ENCODE results near the gene SMNDC1. TPM values are rescaled to one million over a fixed set of nuclear protein-coding genes. Genes with fewer than 3 reads are reported as not detected.
"Not testable (repeated sequence)": the region's sequence is repeated elsewhere in the genome, so short reads cannot be mapped to it uniquely, and the experiment has no call there.

SMNDC1 gene
- polyA plus RNA-seq, 4 donors, result 48.1 to 57.5 (median 56.0) TPM

- no peak for DNase-seq (ENCODE audit: low read depth in 4 of 4, low spot score in 3 of 4)
These were observed 45.4 kb downstream of the SMNDC1 start for GRCh38 chr10:110259317-110259716.

GRCh38 chr10:110258542-110258941 is 46.2 kb downstream of the SMNDC1 start:
- DNase-seq (ENCODE audit: low read depth in 4 of 4, low spot score in 3 of 4), result no peak

GRCh38 chr10:110254467-110254866 is 50.3 kb downstream of the SMNDC1 start:
- no peak for DNase-seq (ENCODE audit: low read depth in 4 of 4, low spot score in 3 of 4)

GRCh38 chr10:110252151-110252550 is 52.6 kb downstream of the SMNDC1 start:
- DNase-seq (ENCODE audit: low read depth in 4 of 4, low spot score in 3 of 4), result no peak

GRCh38 chr10:110251392-110251791 is 53.3 kb downstream of the SMNDC1 start:
- not testable (repeated sequence) for DNase-seq (ENCODE audit: low read depth in 4 of 4, low spot score in 3 of 4)

- not testable (repeated sequence) for DNase-seq (ENCODE audit: low read depth in 4 of 4, low spot score in 3 of 4)
These were observed 55.2 kb downstream of the SMNDC1 start for GRCh38 chr10:110249489-110249888.

- DNase-seq (ENCODE audit: low read depth in 4 of 4, low spot score in 3 of 4), result not testable (repeated sequence)
These were observed 56.9 kb downstream of the SMNDC1 start for GRCh38 chr10:110247833-110248232.

GRCh38 chr10:110244550-110244949 is 60.2 kb downstream of the SMNDC1 start:
- no peak for DNase-seq (ENCODE audit: low read depth in 4 of 4, low spot score in 3 of 4)

- no peak for DNase-seq (ENCODE audit: low read depth in 4 of 4, low spot score in 3 of 4)
These were observed 62.2 kb downstream of the SMNDC1 start for GRCh38 chr10:110242511-110242910.

- no peak for DNase-seq (ENCODE audit: low read depth in 4 of 4, low spot score in 3 of 4)
These were observed 62.9 kb downstream of the SMNDC1 start for GRCh38 chr10:110241841-110242240.

GRCh38 chr10:110241407-110241806 is 63.3 kb downstream of the SMNDC1 start:
- no peak for DNase-seq (ENCODE audit: low read depth in 4 of 4, low spot score in 3 of 4)

Other genes with a start within 250 kb of the SMNDC1 start
- gene MXI1, start 97.3 kb downstream of the SMNDC1 start, polyA plus RNA-seq (ENCODE audit: insufficient read length in 4 of 4), result 10 to 100 TPM; 46.9 to 55.2 (median 50.0) TPM
- 10 to 100 TPM; 11.8 to 13.3 (median 12.9) TPM for gene DUSP5, start 193.0 kb upstream of the SMNDC1 start, polyA plus RNA-seq (ENCODE audit: insufficient read length in 4 of 4)